Subcutaneous adipose tissue (tissue), 4 donors: ENCODE data around the gene LRRC4C. TPM values are rescaled to one million over a fixed set of nuclear protein-coding genes. Genes with fewer than 3 reads are reported as not detected.

Source experiments
- CTCF ChIP-seq: fragments of 450-650 bp; IDR thresholded peaks from one replicate; pipeline ENCODE4 v1.5.1; 2016; ENCODE audit warnings: low read depth, mild to moderate bottlenecking, control low read depth, antibody characterized with exemption, moderate library complexity
- total RNA-seq, 4 donors: library from RNA; depleted of rRNA; stranded (reverse); fragments of >200 nt; gene quantifications; one replicate each; pipeline ENCODE4 v1.1.0, GENCODE V29; 2016

The LRRC4C gene
- total RNA-seq, 4 donors from 2014 or later, result 0.16 to 1.3 (median 1.0) TPM; not detected in 1

GRCh38 chr11:40323241-40323640, 1136.2 kb downstream of the LRRC4C start:
- TF ChIP-seq CTCF, result no peak

GRCh38 chr11:40321537-40321936, 1137.9 kb downstream of the LRRC4C start:
- TF ChIP-seq CTCF, result no peak

GRCh38 chr11:40316171-40316570, 1143.3 kb downstream of the LRRC4C start:
- no peak for TF ChIP-seq CTCF

- no peak for TF ChIP-seq CTCF
These were observed 1144.3 kb downstream of the LRRC4C start for GRCh38 chr11:40315122-40315521.

GRCh38 chr11:40314327-40314726, 1145.1 kb downstream of the LRRC4C start:
- no peak for TF ChIP-seq CTCF

- no peak for TF ChIP-seq CTCF
These were observed 1152.4 kb downstream of the LRRC4C start for GRCh38 chr11:40306938-40307548.

- no peak for TF ChIP-seq CTCF
These were observed 1156.8 kb downstream of the LRRC4C start for GRCh38 chr11:40302669-40303068.
